K562 (cell line): ENCODE measurements around the gene ARMC9. TPM values are rescaled to one million over a fixed set of nuclear protein-coding genes. Genes with fewer than 3 reads are reported as not detected.

Experiments
- BCOR ChIP-seq: fragments of 450-650 bp; IDR thresholded peaks from 2 replicates; pipeline ENCODE4 v1.6.1; 2016
- CCAR2 ChIP-seq: fragments of 200-400 bp; formaldehyde crosslinking; IDR thresholded peaks from 2 replicates; pipeline ENCODE4 v1.6.1; 2017; ENCODE audit warnings: mild to moderate bottlenecking, low read depth, low read length
- FOXA3 ChIP-seq, 2 experiments: fragments of 450-650 bp in 1 of 2; sonication (generic) in 1 of 2; formaldehyde crosslinking; IDR thresholded peaks in 1 of 2; conservative IDR thresholded peaks in 1 of 2; 2 replicates each; pipeline versions ENCODE4 v1.4.0 to v1.8.0; 2020 to 2022; ENCODE audit warnings: mild to moderate bottlenecking in 2 of 2, missing genetic modification reagents in 1 of 2
- MEF2A ChIP-seq: IDR thresholded peaks from 2 replicates; pipeline ENCODE4 v1.6.1; 2011; ENCODE audit warnings: low read depth, mild to moderate bottlenecking, low read length, moderate library complexity; ENCODE audit not compliant: control insufficient read depth
- MGA ChIP-seq: fragments of 450-650 bp; IDR thresholded peaks from 2 replicates; pipeline ENCODE4 v1.6.1; 2016; ENCODE audit warnings: mild to moderate bottlenecking, moderate library complexity
- SIN3B ChIP-seq: fragments of 450-650 bp; IDR thresholded peaks from 2 replicates; pipeline ENCODE4 v1.6.1; 2017; ENCODE audit warnings: low read depth, mild to moderate bottlenecking, moderate library complexity
- TFAP4 ChIP-seq: sonication (generic); formaldehyde crosslinking; IDR thresholded peaks from 2 replicates; pipeline ENCODE4 v1.8.0; 2022; ENCODE audit warnings: missing genetic modification reagents, mild to moderate bottlenecking, moderate library complexity, borderline replicate concordance
- ZNF12 ChIP-seq: sonication (generic); formaldehyde crosslinking; IDR thresholded peaks from 2 replicates; pipeline ENCODE4 v1.4.0; 2020; ENCODE audit warnings: mild to moderate bottlenecking, missing genetic modification reagents
- ZNF133 ChIP-seq: fragments of 250-450 bp; sonication (Bioruptor Pico); IDR thresholded peaks from 2 replicates; pipeline ENCODE4 v1.4.0; 2020; ENCODE audit warnings: mild to moderate bottlenecking
- ZNF707 ChIP-seq: fragments of 250-450 bp; sonication (Bioruptor Pico); conservative IDR thresholded peaks from 2 replicates; pipeline ENCODE4 v1.8.0; 2022; ENCODE audit warnings: inconsistent platforms, mild to moderate bottlenecking, moderate library complexity
- polyA plus RNA-seq, 8 experiments: library from polyadenylated mRNA; depleted of rRNA in 4 of 8; stranded (reverse) in 5 of 8; unstranded in 3 of 8; fragments of >200 nt; fragmentation: Nextera tagmentation in 2 of 8; fragmentation: Illumina TruSeq in 1 of 8; extraction: Ambion mirVana in 2 of 8; extraction: Trizol in 1 of 8; gene quantifications; 2 replicates each; pipeline versions ENCODE4 v1.2.1 to v1.2.3, GENCODE V29; 2011 to 2014; ENCODE audit warnings: inconsistent platforms in 1 of 8, missing spikeins in 1 of 8
- total RNA-seq, 7 experiments: library from RNA; depleted of rRNA in 6 of 7; stranded (reverse); fragments of >200 nt in 6 of 7; fragmentation: Illumina TruSeq in 2 of 7; extraction: Trizol in 2 of 7; gene quantifications; 2 replicates each; pipeline versions ENCODE4 v1.2.1 to v1.2.3, GENCODE V29; 2011 to 2021; ENCODE audit warnings: low replicate concordance in 1 of 7

The ARMC9 gene
- total and polyA plus RNA-seq, 9 of the 15 experiments (the other 6 are each of a cell fraction or from before 2014, with no cell fraction given) = 0.36 to 2.3 (median 1.1) TPM

DNA sequence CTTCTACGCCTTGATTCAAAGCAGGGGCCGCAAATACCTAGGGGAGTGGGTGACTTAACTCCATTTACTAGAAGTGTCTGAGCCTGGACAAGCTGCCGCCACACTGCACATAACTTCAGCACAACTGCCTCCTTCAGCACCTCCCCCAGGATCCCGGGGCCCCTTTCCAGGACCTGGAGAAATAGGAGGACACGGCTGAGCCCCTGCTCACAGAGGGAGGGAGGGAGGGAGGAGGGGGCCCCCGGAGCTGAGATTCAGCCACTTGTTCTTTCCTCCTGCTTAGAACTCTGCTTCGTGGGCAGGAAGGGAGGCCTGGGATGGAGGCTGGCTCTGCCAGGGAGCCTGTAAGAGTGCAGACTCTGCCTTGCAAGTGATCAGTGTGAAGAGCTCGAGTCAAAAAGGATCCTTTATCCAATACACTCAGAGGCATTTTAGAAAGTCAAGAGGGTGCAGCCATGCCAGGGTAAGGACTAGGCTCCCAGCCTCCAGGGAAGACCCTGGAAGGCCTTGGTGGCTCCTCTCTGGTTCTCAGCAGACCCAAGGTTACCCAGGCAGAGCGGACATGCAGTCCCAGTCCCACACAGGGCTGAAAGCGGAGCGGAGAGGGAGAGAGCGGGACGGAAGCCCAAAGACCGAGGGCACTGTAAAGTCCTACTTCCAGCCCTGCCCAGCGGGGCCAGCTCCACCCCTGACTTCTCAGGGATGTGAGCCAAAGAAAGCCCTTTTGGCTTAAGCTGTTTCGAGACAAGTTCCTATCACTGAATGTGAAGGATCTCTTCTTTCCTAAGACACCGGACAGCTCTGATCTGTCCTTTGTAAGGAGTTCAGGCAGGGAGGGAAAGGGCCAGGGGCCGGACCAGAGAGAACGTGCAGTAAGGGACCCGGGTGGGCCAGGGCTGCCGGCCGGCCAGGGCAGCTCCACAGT, 8.6 kb upstream of the ARMC9 start (continued):
- TF ChIP-seq FOXA3 (CRISPR knock-in tag; conservative IDR thresholded peaks at IDR 0.05 in 1 of 2, IDR thresholded peaks at IDR 0.05 in 1 of 2) (no peak), ZNF707 (CRISPR knock-in tag) (no peak), MEF2A (no peak), TFAP4 (CRISPR knock-in tag) (no peak), ZNF133 (CRISPR knock-in tag) (no peak), ZNF12 (CRISPR knock-in tag) (no peak), MGA (no peak), BCOR (no peak), CCAR2 (no peak), SIN3B (no peak)
